Activated CD4-positive, alpha-beta T cell treated with anti-CD3 and anti-CD28 coated beads, Interleukin-2, amount 50 U/mL, for 48 hours (primary cell): Measurements from ENCODE around the gene PLAAT4.
"Not testable (repeated sequence)": the region's sequence is repeated elsewhere in the genome, so short reads cannot be mapped to it uniquely, and the experiment has no call there.

Experiments used
- DNase-seq, 2 experiments: peaks; one replicate each; pipeline ENCODE4 v3.0.0-alpha.2; 2020

PLAAT4 gene

DNA sequence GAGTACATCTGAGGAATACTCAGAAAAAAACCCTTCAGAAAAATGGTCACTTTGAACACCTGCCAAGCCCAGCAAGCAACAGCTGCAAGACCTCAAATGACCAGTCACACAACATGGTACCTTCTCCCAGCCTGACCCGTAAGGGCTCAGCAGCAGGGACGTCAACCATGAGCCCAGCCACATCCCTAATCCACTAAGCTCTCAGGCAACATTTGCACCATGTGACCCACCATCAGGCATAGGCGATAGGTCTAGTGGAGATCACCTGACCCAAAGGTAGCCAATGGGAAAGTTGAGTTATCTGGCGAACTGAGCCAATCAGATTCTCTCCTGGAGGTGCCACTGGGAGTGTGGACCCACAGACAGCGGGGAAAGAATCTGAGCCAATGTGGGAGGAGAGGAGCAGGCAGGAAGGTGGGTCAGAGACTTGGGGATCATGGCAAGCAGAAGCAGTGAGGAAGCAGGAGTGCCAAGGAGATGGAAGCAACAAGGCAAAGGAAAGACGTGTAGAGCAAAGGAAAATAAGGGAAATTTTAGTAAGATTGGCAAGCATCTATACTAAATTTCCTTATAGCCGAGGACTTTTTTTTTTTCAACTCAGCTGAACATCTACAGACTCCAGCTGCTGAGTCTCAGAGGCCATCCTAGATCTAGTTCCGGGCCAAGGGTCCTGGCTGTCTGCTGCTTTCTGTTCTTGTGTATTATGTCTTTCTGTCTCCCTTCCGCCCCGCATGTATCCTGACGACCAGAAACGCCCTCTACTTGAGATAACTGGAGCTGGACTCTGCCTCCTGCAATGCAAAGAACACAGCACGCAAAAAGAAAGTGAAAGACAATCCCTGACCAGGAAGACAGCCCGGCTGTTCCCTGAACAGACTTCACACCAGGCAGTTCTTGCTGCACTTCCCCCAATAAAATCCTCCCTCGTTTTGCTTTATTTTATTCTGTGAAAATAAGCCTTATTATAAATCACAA lies 37.6 kb downstream of the PLAAT4 start:
- peak in 1 of 2 experiments; percentile 40 for DNase-seq

DNA sequence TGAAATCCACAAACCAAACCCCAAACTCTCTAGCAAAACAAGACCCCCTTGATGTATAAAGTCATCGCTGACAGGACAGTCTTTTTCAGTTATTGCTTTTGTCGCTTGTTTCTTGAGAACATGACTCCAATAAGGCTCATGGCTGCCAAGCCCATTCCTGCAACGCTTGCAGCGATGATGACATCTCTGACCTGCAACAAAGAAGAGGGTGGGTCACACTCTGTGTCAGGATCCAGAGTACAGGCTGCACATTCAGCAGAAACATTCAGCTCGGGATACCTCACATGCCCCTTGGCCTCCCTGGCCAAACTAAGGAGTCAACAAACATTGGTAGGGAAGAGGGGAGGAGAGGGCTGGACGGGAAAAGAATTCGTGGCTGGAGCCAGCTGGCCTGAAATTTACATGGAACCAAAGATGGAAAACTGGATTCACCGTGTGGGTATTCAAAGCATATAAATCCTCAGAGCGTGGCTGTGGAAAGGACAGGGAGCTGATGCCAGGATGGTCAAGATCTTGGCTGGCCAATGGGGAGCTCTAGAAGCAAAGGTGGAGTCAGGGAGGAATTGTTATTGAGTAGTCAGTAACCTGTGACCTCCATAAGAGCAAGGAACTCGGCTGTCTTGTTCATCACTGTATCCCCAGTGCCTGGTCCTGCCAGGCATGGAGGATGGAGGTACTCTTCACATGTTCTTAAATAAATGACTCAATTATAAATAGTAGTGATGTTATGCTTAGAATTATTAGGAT lies 38.4 kb downstream of the PLAAT4 start:
- no peak for DNase-seq

DNA sequence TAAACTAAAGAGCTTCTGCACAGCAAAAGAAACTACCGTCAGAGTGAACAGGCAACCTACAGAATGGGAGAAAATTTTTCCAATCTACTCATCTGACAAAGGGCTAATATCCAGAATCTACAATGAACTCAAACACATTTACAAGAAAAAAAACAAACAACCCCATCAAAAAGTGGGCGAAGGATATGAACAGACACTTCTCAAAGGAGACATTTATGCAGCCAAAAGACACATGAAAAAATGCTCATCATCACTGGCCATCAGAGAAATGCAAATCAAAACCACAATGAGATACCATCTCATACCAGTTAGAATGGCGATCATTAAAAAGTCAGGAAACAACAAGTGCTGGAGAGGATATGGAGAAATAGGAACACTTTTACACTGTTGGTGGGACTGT lies 42.3 kb downstream of the PLAAT4 start:
- DNase-seq: not testable (repeated sequence)

DNA sequence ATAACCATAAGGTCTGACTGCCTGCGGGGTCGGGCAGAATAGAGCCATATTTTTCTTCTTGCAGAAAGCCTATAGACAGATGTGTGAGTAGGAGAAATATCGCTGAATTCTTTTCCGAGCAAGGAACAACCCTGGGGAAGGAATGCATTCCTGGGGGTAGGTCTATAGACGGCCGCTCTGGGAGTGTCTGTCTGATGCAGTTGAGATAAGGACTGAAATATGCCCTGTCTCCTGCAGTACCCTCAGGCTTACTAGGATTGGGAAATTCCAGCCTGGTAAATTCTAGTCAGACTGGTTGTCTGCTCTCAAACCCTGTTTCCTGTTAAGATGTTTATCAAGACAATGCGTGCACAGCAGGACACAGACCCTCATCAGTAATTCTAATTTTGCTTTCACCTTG lies 44.6 kb downstream of the PLAAT4 start:
- not testable (repeated sequence) for DNase-seq

DNA sequence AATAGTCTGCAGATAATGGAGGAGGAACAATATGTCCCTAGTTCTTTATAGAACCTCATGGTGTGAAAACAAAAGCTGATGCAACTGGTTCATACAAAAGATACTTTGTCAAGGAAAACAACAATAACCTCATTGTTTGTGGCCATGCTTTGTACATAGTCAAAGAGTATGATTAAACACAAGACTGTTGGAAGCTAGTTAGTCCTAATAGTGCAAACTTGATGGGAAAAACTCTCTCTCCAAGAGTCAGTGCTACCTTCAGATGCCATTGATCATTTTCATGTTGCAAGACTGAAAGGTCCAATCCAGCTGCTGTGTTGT lies 46.7 kb downstream of the PLAAT4 start:
- no peak for DNase-seq

DNA sequence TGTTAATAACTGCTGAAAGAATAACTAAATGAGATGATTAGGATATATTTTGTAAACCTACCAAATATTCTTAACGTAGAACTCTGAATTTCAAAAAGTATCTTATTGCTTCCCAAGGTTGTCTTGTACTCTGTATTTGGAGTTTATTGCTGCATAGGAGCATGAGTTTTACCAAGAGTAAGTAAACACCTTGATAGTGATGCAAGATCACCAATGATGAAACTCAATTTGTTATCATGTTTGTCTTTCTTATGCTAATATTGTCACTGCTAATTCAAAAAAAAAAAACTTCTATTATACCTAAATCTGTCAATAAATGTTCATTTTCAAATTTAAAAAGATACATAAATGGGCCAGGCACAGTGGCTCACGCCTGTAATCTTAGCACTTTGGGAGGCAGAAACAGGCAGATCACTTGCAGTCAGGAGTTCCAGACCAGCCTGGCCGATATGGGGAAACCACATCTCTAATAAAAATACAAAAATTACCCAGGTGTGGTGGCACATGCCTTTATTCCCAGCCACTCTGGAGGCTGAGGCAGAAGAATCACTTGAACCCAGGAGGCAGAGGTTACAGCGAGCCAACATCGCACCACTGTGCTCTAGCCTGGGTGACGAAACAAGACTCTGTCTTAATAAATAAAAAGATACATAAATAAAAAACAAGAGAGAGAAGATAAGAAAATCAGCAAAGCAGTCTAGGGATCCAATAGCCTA lies 50.0 kb downstream of the PLAAT4 start:
- DNase-seq: no peak

DNA sequence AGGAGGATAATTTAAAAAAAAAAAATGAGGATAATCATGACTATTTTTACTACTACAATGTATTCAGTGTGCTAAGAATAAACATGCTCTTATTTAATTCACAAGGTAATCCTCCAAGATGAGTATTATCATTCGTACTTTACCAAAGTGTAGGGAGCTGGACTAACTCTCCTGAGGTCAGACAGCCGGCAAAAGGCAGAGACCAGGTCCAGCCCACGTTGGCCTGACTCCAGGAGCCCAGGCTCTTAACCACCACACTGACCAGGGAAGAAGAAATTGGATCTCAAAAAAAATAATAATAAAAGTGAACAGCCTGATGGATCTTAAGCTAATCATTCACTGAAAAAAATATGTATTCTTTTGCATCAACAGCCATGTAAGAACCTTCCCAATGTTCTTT lies 52.4 kb downstream of the PLAAT4 start:
- DNase-seq: no peak

DNA sequence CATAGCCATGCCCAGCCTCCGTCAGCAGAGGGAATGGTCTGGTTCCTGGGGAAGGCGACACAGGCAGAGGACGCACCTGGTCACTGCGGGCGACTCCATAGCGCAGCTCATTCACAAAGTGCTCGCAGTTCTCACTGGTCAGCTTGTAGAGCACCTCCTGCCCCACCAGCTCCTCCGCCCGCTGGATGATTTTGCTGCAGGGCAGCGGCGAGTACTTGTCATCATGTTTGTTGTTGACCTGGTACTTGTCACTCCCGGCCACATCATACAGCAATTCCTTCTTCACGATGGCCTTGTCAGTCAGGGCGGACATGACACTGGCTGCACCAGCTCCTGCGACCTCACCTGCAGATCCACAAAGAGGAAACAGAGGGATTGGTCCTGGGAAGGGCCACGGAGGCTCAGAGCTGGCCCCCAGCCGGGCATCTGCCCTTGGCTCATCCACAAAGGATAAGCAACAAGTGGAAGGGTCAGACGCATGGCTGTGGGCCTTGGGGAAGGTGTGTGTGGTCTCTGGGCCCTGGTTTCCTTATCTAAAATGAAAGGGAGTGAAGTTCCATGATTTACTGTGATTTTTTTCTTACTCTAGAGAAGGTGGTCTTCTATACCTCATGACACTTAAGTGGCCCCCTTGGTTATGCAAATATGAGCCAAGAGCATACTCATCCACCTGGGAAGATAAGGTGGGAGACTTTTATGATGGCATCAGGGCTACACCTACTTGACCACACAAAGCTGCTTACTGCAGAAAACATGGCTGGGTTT lies 53.6 kb downstream of the PLAAT4 start:
- no peak for DNase-seq

DNA sequence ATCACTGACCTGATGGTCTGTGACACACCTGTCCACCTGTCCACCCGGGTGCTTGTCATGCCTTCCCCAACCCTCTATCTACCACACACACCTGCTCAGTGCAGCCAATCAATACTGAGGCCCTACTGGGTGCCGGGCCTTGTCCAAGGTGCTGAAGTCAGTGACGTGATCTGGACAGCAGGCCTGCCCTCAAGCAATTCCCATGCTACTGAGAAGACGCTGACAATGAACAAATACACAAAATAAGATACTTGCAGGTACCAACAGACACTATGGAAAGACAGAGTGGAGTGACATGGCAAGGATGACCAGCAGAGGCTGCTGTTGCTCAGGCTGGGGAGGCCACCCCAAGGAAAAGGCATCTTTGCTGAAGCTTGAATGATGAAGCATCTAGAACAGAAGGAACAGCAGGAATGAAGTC lies 56.4 kb downstream of the PLAAT4 start:
- DNase-seq: no peak

DNA sequence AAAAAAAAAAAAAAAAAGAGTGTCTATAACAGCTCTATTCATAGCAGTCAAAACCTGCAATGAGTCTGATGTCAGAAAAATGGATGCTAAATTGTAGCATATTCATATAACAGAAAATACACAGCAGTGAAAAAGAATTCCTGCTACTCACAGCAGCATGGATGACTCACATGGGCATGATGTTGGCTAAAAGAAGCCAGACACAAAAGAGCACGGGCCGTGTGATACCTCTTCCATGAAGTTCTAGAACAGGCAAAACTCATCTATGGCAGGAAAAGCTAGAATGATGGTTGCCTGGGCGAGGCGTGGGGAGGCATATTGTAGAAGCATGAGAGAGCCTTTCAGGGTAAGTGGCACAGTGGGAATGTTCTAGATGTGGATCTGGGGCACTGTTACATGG lies 58.7 kb downstream of the PLAAT4 start:
- no peak for DNase-seq
